HTR-8/SVneo (cell line): ENCODE data around the gene BDH1.
"Not testable (repeated sequence)": the region's sequence is repeated elsewhere in the genome, so short reads cannot be mapped to it uniquely, and the experiment has no call there.

ENCODE experiments used
- DNase-seq: peaks from one replicate; pipeline ENCODE4 v3.0.0; 2011; ENCODE audit warnings: low spot score, mixed read lengths; ENCODE audit not compliant: insufficient read length
- FAIRE-seq: peaks from 2 replicates; lab custom pipeline; 2011; peaks lifted over from hg19 to GRCh38; lab: Jason Lieb, UNC

BDH1 gene

GRCh38 chr3:197493049-197493448 lies 62.7 kb downstream of the BDH1 start:
- no peak for DNase-seq
- no peak for FAIRE-seq

DNA sequence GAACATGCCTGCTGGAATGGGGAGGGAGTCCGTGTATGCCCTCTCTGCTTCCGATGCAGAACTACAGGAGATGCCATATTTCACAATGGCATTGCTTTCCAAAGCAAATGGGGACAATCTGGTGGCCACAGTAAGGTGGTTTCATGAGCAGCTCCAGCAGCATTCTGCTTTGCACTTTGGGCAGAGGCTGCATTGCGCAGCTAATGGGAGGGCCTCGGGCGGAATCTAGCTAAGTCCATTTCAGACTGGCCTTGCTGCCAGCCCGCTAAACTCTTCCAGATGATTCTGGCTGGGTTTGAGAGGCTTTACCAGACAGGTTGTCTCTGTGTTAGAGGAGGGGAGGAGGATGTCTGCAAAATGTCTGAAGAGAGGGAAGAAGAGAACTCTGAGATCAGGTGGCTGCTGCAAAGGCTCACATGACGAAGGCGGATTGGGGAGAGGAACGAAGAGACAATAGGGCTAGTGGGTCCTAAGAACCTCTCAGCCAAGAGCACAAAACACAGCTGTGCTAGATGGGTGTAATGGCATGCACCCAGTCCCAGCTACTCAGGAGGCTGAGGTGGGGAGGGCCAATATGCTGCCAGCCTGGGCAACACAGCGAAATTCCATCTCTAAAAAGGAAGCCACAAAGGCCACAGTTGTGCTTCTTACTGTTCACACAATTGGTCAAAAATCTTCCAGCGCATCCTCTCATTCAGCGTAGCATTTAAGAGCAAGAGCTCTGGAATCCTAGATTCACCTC lies 63.7 kb downstream of the BDH1 start:
- DNase-seq (no peak), FAIRE-seq (no peak)

DNA sequence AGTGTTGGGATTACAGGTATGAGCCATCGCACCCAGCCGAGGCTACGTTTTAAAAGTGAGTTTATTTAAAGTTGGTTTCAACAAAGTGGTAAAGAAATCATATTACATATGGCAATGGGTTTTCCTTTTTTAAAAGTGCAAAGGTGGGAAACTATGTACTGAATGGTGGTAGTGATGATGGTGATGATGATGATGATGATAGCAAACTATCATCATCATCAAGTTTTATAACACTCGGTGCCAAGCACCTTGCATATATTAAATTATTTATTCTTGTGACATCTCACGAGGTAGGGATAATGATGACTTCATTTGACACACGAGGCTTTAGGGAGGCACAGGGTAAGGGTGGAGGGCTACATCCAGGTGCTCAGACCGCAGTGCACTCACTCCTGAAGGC lies 64.3 kb downstream of the BDH1 start:
- DNase-seq (no peak), FAIRE-seq (no peak)

- FAIRE-seq (peak; percentile 57), DNase-seq (peak; percentile 84)
These were observed 65.4 kb downstream of the BDH1 start for GRCh38 chr3:197490098-197491058.

DNA sequence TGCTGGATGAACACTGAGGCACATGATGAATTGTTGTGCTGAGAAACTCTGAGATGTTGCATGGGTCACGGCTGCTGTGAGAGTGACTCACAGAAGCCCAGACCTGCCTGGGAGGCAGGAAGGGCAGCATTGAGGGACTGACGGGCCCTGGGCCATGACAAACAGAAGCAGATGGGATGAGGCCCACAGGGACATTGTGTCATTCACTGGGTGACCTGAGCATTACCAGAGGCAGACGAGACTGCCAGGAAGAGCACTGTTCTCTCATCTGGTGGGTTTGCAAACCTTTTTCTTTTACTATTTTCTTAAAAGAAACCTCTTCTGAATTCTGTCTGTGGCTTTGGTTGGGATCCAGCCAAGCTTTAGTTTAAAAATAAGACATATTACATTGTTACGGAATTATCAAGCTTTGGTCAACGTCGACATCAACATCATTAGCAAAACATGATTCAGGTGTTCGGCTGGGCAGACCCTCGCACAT lies 67.8 kb downstream of the BDH1 start:
- peak; percentile 86 for DNase-seq
- FAIRE-seq, result peak; percentile 92

DNA sequence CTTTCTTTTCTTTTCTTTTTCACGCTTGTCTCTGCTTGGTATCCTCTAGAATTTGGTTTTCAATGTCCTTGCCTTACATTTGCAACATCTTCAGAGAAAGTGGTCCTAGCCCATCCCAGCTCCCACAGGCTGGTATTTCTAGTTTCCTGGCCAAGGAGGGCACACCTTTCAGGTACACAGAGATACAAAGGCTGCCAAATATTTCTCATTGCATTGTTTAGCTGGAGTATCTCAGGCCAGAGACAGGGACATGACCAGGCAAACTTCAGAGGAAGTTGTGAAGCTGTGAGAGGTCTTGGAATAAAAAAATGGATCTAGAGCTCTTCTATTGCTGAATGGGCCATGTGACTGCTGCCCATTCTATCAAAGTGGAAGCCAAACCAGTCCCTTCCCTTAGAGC lies 68.9 kb downstream of the BDH1 start:
- DNase-seq, result no peak
- FAIRE-seq, result no peak

DNA sequence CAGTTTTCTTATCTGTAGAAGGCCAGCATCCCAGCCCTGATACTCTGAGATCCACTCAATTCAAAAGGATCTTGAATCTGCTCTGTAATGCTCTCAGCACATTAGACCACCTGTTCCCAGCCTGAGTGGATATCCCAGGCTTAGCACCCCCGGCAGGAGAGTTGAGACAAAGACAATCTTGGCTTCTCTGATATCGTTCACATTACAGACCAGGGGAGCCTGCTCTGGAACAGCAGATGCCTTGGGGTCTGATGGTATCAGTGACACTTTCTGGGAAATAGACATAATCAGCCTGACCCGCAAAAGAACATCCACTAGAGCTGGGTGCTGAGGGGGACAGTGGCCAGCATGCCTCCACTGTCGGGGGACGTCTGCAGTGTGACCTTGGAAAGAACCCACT lies 70.6 kb downstream of the BDH1 start:
- FAIRE-seq (no peak), DNase-seq (no peak)

DNA sequence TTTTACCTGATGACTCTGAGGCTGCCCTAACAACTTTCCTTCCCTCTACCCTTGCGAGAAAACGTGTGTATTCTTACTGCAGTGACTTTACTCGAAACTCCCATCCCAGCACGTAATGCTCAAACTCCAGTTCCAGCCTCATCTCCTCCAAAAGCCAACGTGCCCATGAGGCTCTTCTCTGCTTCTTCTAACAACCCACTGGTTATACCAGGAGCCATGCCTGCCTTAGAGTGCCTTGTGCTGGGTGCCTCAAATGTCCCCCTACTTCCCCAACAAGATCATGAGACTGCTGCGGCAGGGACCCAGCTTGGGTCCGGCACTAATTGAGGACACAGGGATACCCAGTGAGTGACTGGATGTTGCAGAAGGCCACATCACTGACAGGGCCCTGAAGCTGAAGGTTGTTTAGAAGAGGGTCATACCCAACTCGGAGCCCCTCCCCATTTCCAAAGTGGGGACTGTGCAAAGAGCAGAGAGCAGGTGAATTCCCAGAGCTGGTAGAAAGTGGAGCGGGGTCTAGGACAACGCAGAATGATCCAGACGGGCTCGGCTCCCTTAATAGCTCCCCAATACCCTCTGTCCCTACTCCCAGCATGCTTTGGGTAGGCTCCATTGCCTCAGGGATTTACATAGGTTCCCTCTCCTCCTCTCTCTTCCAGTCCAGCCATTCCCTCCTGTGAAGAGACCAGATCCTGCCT lies 71.4 kb downstream of the BDH1 start:
- FAIRE-seq, result no peak

GRCh38 chr3:197482001-197482400 lies 73.8 kb downstream of the BDH1 start:
- no peak for DNase-seq
- FAIRE-seq, result no peak

More for the DNA sequence above, 71.4 kb downstream of the BDH1 start:
- no peak for DNase-seq

DNA sequence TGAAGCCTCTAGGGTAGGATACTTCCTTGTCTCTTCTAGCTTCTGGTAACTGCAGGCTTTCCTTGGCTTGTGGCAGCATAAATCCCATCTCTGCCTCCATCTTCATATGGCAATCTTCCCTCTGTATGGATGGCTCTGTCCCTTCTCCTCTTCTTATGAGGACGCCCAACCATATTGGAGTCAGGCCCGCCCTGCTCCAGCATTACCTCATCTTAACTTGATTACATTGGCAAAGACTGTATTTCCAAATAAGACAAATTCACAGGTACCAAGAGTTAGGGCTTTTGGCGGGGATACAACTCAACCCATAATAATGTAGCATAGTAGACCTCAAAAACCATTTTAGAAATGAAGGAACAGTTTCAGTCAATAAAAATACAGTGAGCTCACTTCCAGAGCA lies 75.4 kb downstream of the BDH1 start:
- DNase-seq (no peak), FAIRE-seq (no peak)

- FAIRE-seq, result no peak
- no peak for DNase-seq
These were observed 76.8 kb downstream of the BDH1 start for GRCh38 chr3:197478746-197479668.

DNA sequence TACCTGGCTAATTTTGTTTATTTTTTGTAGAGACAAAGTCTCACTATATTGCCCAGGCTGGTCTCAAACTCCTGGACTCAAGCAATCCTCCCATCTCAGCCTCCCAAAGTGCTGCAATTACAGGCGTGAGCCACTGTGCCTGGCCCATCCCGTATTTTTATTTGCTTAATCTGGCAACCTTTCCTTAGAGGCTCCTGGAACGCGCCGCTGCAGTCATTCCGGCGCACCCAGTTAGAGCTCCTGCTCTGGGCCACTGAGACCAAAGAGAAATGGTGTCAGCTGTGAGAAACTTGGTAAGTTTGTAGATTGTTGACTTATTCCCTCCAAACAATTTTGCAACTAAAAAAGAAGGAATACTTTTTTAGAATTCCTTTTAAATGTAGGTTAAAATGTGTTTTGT lies 78.0 kb downstream of the BDH1 start:
- not testable (repeated sequence) for FAIRE-seq, DNase-seq

DNA sequence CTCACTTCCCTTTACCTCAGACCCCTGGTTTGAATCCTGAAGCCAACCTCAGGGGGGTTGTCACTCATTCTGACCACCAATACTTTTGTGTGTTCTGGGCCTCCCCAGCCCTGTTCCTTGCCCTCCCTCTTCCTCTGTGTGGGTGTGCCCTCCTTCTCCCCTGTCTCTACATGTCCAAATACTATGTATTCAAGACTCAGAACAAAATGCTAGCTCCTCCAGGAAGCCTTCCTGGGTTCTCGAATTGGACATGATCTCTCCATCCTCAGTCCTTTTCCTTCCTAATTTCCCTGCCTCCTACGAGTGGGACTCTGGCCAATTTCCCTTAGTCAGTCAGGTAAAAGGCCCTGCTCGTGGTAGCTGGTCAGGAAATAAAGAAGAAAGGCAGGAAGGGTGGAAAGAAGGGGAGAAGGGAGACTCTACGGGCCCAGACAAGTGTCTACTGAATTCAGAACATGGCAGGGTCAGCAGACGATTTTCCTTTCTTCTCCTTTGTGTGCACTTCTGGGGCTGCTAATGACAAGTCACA lies 79.7 kb downstream of the BDH1 start:
- no peak for FAIRE-seq
- no peak for DNase-seq

- no peak for FAIRE-seq
These were observed 80.3 kb downstream of the BDH1 start for GRCh38 chr3:197475514-197475913.

DNA sequence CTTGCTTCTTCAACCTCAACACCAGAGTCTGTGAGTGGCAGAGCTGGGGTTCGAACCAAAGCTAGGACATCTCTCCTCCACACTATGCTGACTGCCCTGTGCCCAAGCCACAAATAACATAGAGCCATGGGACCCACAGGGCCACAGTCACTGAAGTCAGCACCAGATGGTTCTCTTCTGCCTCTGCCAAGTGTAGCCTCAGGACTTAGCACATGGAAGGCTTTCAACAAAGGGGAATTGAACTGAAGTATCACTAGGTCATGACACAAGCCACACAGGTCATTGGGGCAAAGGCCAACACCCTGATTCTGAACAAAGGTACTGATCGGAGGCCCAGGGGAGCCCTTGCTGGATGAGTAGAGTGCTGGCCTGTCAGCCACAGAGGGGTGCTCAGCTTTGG lies 83.6 kb downstream of the BDH1 start:
- DNase-seq (no peak), FAIRE-seq (no peak)

More at GRCh38 chr3:197475514-197475913, 80.3 kb downstream of the BDH1 start:
- DNase-seq, result no peak

DNA sequence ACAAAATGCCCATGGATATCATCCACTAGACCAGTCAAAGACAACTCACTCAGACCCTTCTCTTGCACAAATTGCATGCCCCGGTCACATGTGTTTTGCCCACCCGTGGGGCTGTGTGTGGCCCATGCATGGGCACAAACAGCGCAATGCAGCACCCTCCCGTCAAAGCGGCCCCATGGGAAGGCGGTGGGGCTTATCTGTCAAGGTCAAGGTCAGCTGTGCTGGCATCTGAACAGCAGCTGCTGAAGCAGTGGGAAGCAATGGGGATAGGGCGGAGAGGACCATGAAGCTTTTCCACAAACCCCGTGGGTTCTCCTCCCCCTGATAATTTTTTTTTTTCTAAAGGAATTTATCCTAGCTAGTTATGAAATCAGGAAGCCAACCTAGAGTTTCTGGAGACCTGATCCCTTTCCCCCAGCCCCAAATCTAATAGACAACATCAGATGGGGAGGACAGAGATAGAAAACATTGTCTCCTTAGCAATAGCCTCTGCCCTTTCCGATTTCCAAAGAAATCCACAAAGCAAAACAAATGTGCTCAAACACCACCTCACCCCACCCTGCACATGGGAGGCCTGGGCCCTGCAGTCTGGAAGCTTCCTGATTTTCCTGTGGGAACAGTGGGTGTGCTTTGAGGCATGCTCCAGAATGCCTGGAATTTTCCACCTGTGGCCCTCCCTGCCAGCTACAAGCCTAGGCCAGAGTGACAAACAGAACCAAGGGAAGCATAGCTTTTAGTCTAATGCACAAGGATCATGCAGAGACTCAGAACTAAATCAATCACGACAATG lies 84.4 kb downstream of the BDH1 start:
- FAIRE-seq (no peak), DNase-seq (no peak)

DNA sequence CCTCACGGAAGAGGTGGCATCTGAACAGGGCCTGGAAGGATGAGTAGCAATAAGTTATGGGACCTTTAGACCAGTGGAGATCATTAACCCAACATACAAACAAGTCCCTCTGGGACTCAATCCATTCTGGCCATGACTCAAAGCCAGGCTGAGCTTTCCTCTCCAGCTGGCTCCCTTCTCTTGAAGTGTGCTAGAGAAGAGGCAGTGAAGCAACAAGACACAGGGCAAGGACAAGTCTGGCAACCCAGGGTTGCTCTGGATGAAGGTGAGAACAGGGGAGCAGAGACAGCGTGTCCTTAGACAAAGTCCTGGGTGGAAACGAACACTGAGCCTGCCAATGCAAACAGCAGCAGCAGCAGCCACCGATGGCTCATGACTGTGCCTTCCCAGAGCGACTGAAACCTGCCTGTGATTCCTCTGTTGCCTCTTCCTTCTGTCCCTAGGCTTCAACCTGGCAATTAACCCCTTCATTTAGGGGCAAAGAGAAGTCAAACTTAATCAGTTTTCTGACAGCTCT lies 86.8 kb downstream of the BDH1 start:
- DNase-seq (no peak), FAIRE-seq (no peak)

DNA sequence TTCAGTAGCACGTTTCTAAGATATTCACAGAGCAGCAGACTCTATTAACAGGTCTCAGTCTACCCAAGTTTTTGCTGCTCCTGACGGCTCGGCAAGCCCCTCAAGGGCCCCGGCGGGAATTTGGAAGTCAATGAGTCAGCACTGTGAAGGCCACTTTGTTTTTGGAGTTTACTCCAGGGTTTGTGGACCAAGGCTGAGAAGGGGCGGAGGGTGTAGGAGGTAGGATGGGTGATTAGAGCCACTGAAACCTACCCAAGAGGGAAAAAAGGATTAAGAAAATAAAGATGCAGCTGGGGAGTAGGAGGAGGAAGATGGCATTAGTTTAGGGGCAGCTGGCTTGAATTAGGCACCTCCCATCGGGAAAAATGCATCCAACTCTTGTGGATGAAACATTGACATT lies 87.6 kb downstream of the BDH1 start:
- DNase-seq (no peak), FAIRE-seq (no peak)
